Type B pancreatic cell (in vitro differentiated cells): ENCODE results near the gene EPN3. TPM values are rescaled to one million over a fixed set of nuclear protein-coding genes. Genes with fewer than 3 reads are reported as not detected.

Experiments
- DNase-seq: peaks from one replicate; pipeline ENCODE4 v3.0.0; 2021; ENCODE audit warnings: mixed read lengths; ENCODE audit not compliant: unreplicated experiment; ENCODE audit errors: extremely low spot score
- H3K27ac Mint-ChIP-seq: 2 replicates; pipeline ENCODE4 v1.8.0; 2021; ENCODE audit warnings: mild to moderate bottlenecking, mixed read lengths
- H3K27me3 Mint-ChIP-seq: 2 replicates; pipeline ENCODE4 v1.8.0; 2021; ENCODE audit warnings: mixed read lengths
- H3K36me3 Mint-ChIP-seq: 2 replicates; pipeline ENCODE4 v1.8.0; 2021; ENCODE audit warnings: mixed read lengths
- H3K4me1 Mint-ChIP-seq: one replicate; pipeline ENCODE4 v1.8.0; 2021; ENCODE audit warnings: mixed read lengths; ENCODE audit not compliant: unreplicated experiment
- H3K4me3 Mint-ChIP-seq: 2 replicates; pipeline ENCODE4 v1.8.0; 2021; ENCODE audit warnings: mild to moderate bottlenecking, mixed read lengths
- H3K9me3 Mint-ChIP-seq: 2 replicates; pipeline ENCODE4 v1.8.0; 2021; ENCODE audit warnings: mixed read lengths
- total RNA-seq: library from RNA; stranded (reverse); gene quantifications from 2 replicates; pipeline ENCODE4 v1.2.1, GENCODE V29; 2021; ENCODE audit warnings: low replicate concordance
- TF ChIP-seq, protein P1 (sequence below): fragments of 200-600 bp; sonication (generic); conservative IDR thresholded peaks from 2 replicates; pipeline ENCODE4 v1.5.0; 2021; ENCODE audit warnings: antibody characterized with exemption, mild to moderate bottlenecking

EPN3 gene
- total RNA-seq, 1 donor from 2014 or later, result 41.7 TPM

DNA sequence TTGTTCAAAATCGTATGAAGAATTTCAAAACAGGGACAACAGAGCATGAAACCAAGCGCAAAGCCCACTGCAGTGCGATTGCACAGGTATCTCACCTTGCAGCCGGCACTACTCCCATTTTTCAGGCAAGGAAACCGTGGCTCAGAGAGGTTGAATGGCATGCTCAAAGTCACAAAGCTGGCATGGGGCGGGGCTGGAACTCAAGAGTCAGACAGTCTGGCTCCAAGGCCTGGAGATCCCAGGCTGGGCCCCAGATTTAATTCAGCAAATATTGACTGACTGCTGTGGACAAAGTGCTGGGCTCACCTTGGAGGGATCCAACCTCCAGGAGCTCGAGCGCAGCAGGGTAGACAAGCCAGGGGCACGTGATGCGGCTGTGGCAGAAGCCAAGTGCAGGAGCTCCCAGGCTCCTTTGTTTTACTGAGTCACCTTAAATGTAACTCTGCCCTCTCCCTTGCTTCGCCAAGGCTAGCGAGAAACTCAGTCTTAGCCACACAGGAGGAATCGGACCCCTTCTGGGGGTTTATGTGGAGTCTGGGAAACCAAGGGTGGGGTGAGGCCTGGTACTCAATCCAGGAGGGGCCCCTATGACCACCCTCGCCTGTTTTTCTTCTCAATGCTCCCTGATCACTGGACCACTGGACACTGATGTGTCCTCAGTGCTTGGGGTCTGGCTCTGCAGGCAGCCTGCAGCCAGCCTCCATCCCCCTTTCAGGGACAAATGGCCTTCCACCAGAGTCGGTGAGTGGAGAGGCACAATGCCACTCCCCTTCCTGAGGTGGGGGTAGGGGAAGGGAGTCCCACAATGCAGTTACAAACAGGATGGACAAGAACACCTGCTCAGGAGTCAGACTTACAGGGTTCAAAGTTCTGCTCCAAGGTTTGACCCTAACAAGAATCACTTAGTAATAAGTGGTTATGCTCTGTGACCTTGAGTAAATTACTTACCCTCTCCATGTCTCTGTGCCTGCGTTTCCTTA lies 10.6 kb downstream of the EPN3 start:
- Mint-ChIP-seq H3K4me3 (peak overlapping the region; percentile 84), H3K36me3 (peaks cover 4% of the 10 kb centered on the region)

DNA sequence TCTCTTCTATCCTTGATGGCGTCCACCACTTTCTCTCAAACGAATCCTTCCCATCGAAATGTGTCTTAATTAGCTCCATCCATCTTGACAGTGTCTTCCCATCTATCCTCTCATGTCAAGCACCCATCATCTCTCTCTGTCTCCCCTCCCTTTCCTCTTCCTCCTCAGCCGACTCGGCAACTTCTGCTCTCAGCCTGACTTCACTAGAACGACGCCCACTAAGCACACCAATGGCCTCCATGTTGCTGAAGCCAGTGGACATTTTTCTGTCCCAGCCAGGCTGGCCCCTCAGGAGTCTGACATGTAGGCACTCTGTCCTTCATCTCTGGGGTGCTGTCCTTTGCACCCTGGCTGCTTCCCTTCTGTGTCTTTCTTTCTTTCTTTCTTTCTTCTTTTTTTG lies 12.0 kb downstream of the EPN3 start:
- peak overlapping the region; percentile 19 for H3K4me3 Mint-ChIP-seq
- peaks cover 4% of the 10 kb centered on the region for H3K36me3 Mint-ChIP-seq
- TF ChIP-seq, protein P1, sequence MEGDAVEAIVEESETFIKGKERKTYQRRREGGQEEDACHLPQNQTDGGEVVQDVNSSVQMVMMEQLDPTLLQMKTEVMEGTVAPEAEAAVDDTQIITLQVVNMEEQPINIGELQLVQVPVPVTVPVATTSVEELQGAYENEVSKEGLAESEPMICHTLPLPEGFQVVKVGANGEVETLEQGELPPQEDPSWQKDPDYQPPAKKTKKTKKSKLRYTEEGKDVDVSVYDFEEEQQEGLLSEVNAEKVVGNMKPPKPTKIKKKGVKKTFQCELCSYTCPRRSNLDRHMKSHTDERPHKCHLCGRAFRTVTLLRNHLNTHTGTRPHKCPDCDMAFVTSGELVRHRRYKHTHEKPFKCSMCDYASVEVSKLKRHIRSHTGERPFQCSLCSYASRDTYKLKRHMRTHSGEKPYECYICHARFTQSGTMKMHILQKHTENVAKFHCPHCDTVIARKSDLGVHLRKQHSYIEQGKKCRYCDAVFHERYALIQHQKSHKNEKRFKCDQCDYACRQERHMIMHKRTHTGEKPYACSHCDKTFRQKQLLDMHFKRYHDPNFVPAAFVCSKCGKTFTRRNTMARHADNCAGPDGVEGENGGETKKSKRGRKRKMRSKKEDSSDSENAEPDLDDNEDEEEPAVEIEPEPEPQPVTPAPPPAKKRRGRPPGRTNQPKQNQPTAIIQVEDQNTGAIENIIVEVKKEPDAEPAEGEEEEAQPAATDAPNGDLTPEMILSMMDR, result no peak
- H3K4me1 Mint-ChIP-seq, result peaks cover 35% of the 10 kb centered on the region
- no peaks in the 10 kb centered on the region for H3K27me3 Mint-ChIP-seq
- no peaks in the 10 kb centered on the region for H3K9me3 Mint-ChIP-seq
- no peak for DNase-seq
- H3K27ac Mint-ChIP-seq, result peak overlapping the region; percentile 8

More for the DNA sequence above, 10.6 kb downstream of the EPN3 start:
- Mint-ChIP-seq H3K27ac (peak overlapping the region; percentile 79), H3K27me3 (no peaks in the 10 kb centered on the region), H3K9me3 (no peaks in the 10 kb centered on the region), H3K4me1 (peaks cover 39% of the 10 kb centered on the region)
- DNase-seq, result no peak
- TF ChIP-seq, protein P1, result no peak

DNA sequence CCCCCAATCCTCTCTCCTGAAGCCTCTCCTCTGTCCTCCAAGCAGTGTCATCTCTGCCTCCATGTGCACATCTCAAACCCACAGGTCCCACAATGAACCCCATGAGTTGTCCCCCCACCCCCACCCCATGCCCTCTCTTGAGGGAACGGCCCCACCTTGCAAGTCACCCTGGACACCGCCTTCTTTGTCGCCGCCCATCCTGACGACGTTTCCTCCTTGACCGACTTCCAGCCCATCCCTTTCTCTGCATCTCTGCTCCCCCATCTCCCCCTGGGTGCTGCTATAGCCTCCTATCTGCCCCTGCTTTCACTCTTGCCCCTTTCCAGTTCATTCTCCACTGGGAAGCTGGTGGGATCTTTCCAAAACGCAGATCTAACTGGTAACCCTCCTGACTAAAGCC lies 12.8 kb downstream of the EPN3 start:
- H3K4me1 Mint-ChIP-seq, result peaks cover 28% of the 10 kb centered on the region
- no peak overlapping the region for H3K4me3 Mint-ChIP-seq
- TF ChIP-seq, protein P1, result no peak
- DNase-seq, result no peak
- no peaks in the 10 kb centered on the region for H3K36me3 Mint-ChIP-seq
- H3K27ac Mint-ChIP-seq, result no peak overlapping the region
- no peaks in the 10 kb centered on the region for H3K9me3 Mint-ChIP-seq
- no peaks in the 10 kb centered on the region for H3K27me3 Mint-ChIP-seq

DNA sequence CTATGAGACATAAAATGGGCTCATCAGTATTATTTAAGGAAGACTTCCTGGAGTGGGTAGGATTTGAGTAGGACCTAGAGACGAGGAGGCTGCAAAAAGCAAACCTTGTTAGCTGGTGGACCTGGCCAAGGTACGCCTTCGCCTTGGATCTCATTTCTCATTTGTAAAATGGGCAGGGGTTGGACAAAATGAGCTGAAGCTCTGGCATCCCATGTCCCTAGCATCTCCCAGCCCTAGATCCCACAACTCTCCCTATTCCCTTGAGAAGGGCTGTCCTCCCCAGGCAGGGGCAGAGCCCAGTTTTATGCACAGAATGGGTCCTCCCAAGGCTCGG lies 14.1 kb downstream of the EPN3 start:
- no peaks in the 10 kb centered on the region for H3K36me3 Mint-ChIP-seq
- H3K27ac Mint-ChIP-seq, result peak overlapping the region; percentile 50
- peak overlapping the region; percentile 75 for H3K4me3 Mint-ChIP-seq
- peaks cover 28% of the 10 kb centered on the region for H3K4me1 Mint-ChIP-seq
- no peaks in the 10 kb centered on the region for H3K9me3 Mint-ChIP-seq
- TF ChIP-seq, protein P1, result no peak
- no peaks in the 10 kb centered on the region for H3K27me3 Mint-ChIP-seq
- DNase-seq, result no peak

DNA sequence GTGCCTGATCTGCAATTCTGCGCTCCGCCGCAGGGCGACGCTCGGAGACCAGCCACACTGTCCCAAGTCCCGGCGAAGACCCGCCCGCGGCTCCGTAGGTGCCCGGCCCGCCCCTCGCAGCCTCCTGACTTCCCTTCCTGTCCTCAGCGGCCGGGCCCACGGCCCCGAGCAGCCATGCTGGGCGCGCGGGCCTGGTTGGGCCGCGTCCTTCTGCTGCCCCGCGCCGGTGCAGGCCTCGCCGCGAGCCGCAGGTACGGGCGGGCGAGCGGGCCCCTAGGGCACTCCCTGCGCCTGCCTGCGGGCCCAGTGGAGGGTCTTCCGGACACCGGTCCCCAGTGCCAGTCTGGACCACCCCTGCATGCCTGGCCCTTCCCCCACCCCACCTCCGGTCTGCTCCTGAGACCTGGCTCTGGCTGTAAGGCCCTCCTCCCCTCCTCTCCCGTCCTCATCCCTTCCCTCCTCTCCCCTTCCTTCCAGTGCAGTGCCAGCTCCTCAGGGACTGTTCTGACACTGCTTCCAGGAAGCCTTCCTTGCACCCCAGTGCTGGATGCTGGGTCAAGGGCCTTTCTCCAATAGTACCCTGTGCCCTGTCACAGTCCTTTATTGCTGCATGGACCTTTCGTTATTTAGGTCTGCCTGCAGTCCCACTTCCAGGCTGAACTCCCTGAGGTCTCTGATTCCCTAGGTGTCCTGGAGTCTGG lies 14.7 kb downstream of the EPN3 start, which contains the start of gene SPATA20:
SPATA20 (plus strand) TSS at position 140 of the 701 bp plus-strand sequence; CDS start at position 175, 35 bp downstream.
- Mint-ChIP-seq H3K27me3 (no peaks in the 10 kb centered on the region), H3K4me3 (peak within 1 kb of the TSS; percentile 86), H3K36me3 (no peaks in the 10 kb centered on the region), H3K9me3 (no peaks in the 10 kb centered on the region), H3K27ac (peak within 1 kb of the TSS; percentile 50), H3K4me1 (peaks cover 28% of the 10 kb centered on the region)
- DNase-seq, result peak; percentile 91
- TF ChIP-seq, protein P1, result peak; percentile 97
